Motor neuron (in vitro differentiated cells): ENCODE results near the gene RC3H2. TPM values are rescaled to one million over a fixed set of nuclear protein-coding genes. Genes with fewer than 3 reads are reported as not detected.
A peak's percentile ranks its signal among the peaks of the same experiment; 100 is the strongest.
"Not testable (repeated sequence)": the region's sequence is repeated elsewhere in the genome, so short reads cannot be mapped to it uniquely, and the experiment has no call there.

Experiments
- ATAC-seq, 8 experiments: fragments of 200-7000 bp; cut with Tn5 transposase; replicated peaks in 6 of 8; 2 replicates each; pipeline ENCODE4 v1.8.0; 2021; ENCODE audit warnings: mild to moderate bottlenecking in 8 of 8, moderate library complexity in 8 of 8
- H3K27ac ChIP-seq, 2 donors: fragments of 250-450 bp; sonication (Bioruptor Pico); 2 replicates each; pipeline ENCODE4 v1.9.0; 2021; ENCODE audit warnings: antibody characterized with exemption in 2 of 2, mild to moderate bottlenecking in 2 of 2, moderate library complexity in 1 of 2
- H3K4me1 ChIP-seq, 2 donors: fragments of 250-450 bp; sonication (Bioruptor Pico); replicated peaks in 1 of 2; 2 replicates each; pipeline ENCODE4 v1.6.1; 2021; ENCODE audit warnings: antibody characterized with exemption in 2 of 2, mild to moderate bottlenecking in 2 of 2, moderate library complexity in 1 of 2
- H3K4me3 ChIP-seq, 5 donors: fragments of 250-450 bp; sonication (Bioruptor Pico); 2 replicates each; pipeline ENCODE4 v1.9.0; 2021; ENCODE audit warnings: antibody characterized with exemption in 5 of 5, mild to moderate bottlenecking in 5 of 5, moderate library complexity in 4 of 5
- WGBS, 10 experiments: fragments of 450-650 bp; shearing (Covaris generic); methylation state at CpG; one replicate each; pipeline ENCODE4 v1.0.0; 2022; 5-methylcytosine and 5-hydroxymethylcytosine counted together
- in situ Hi-C, 9 experiments: fragments of 400-800 bp; cut with MboI; loops; one replicate each; pipeline ENCODE4 v1.15.0; 2021; ENCODE audit warnings: low sequenced_read_pairs in 9 of 9, low pct_unique_long_range_greater_than_20kb in 2 of 9; ENCODE audit not compliant: unreplicated experiment in 9 of 9
- total RNA-seq, 8 experiments: library from RNA; unstranded; fragments of 300-600 nt; gene quantifications; 2 replicates each; pipeline versions ENCODE4 v1.2.3 to v1.2.4, GENCODE V29; 2022

The RC3H2 gene
- total RNA-seq, 8 experiments from 2014 or later, result 31.6 to 65.3 (median 44.8) TPM

- 71 to 94% (median 88%) methylated on average over 1 to 4 of the region's 4 CpGs; no CpG with 5 or more reads in 3 of the 10 experiments for WGBS, 10 experiments
- no peak for ATAC-seq
- no peak overlapping the region for H3K4me3 ChIP-seq
Measured at GRCh38 chr9:122939601-122940000, 34.4 kb upstream of the RC3H2 start.

DNA sequence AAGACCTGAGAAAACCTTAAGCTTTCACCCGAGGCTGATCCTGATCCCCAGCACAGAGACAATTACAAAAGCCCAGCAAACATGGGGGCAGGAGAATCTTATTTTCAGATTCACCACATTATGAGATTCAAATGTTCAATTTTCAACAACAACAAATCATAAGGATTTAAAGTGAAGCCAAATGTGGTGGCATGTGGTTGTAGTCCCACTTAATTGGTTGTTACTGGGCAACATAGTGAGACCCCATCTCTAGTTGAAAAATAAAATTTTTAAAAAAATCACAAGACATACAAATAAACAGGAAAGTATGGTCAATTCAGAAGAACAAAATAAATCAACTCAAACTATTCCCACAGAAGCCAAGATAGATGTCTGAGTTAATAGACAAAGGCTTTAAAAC is 31.7 kb upstream of the RC3H2 start:
- Histone ChIP-seq H3K4me3 (no peak overlapping the region), H3K27ac (no peak overlapping the region), H3K4me1 (peaks cover 10 to 18% of the 10 kb centered on the region in 2 donors)
- 17 to 80% (median 56%) methylated on average over 1 of the region's 1 CpG; no CpG with 5 or more reads in 2 of the 10 experiments for WGBS, 10 experiments
- ATAC-seq, result no peak
- in situ Hi-C loops, result no loop called here

More at GRCh38 chr9:122939601-122940000, 34.4 kb upstream of the RC3H2 start:
- in situ Hi-C loops, result no loop called here
- H3K4me1 ChIP-seq, result peaks cover 8 to 13% of the 10 kb centered on the region in 2 donors
- peak overlapping the region in 1 of 2 donors; percentile 78 for H3K27ac ChIP-seq

GRCh38 chr9:122936464-122936863 is 31.3 kb upstream of the RC3H2 start:
- ATAC-seq, result no peak
- in situ Hi-C loops, result no loop called here
- WGBS, 10 experiments, result 83 to 100% (median 96%) methylated on average over 1 to 4 of the region's 5 CpGs; no CpG with 5 or more reads in 6 of the 10 experiments
- Histone ChIP-seq H3K4me1 (peaks cover 10 to 18% of the 10 kb centered on the region in 2 donors), H3K27ac (no peak overlapping the region), H3K4me3 (no peak overlapping the region)

DNA sequence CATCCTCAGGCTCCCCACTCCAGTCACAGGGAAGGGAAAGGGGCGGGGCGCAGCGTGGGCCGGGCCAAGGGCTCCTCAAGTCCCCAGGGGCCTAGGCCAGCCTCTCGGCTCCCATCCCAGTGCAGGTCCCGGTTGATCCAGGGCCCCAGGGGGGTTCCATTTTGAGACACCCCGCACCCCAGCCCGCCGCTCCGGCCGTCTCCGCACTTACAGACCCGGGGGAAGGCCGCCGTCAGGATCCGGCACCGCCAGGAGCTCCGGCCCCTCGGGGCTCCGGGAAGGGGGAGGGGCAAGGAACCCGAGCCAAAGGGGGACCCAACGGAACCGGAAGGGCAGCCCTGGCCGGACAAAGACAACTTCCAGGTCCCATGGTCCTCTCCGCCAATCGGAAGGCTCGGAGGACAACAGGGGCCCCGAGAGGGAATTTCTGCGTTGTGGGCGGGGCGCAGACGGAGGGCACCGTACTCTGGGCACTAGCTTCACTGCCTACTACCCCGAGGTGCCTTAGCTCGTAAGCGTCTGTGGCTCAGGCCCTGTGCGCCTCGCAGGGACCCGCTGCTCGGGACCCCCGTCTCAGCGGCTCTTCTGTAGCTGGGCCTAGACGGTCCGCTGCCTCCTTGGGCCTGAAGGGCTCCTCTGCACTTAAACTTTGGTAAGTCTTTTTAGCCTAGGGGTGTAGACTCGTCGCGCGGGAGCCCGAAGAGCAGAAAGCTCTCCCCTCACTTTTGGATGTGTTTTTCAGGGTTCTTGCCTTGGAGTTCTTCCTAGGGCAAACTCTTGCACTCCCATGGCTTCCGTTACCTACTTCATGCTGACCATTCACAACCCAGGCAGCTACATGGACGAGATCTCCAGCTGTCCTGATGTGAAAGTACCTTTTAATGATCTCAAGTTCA is 26.3 kb upstream of the RC3H2 start, which contains the start of gene ZBTB26:
Gene ZBTB26, minus strand, starts transcription at position 287 of the 896 bp plus-strand sequence. CDS start 11,578 bp downstream, outside the sequence.
- peak; percentile 94 to 98 (median 97) for ATAC-seq
- Histone ChIP-seq H3K27ac (peak within 1 kb of the TSS; percentile 82 to 93), H3K4me1 (peaks cover 9 to 27% of the 10 kb centered on the region in 2 donors), H3K4me3 (peak within 1 kb of the TSS; percentile 87 to 99 (median 92))
- WGBS, 10 experiments, result 0% methylated on average over 1 to 12 of the region's 51 CpGs; no CpG with 5 or more reads in 6 of the 10 experiments
- in situ Hi-C loops, result no loop called here

DNA sequence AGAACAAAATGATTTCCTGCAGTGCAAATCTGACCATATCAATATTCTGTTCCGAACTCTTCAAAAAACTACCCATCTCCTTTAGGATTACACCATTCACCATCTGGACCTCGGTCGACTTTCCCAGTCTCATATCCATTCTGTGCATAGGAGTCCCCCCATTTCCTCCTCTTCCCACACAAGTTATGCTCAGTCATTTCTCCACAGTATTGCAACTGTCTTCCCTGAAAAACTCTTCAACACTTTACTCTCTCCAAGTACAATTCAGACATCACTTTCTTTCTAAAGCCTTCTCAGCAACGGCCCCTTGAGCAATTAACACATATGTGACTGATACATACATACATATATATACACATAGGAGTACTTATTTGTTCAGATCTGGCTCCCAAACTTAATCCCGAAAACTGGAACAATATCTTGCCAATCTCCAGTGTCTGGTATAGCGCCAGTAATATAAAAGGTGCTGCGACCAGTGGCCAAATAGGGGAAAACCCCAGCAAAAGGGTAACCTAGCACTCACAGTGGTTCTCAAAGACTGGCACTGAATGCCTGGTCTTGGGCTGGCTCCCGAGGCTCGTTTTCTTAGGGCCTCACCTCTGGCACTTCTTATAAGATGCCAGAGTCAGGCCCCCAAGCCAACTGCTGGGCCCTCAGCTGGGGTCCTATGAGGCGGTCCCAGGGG is 25.5 kb upstream of the RC3H2 start:
- 18 to 73% (median 36%) methylated on average over 1 to 9 of the region's 10 CpGs; no CpG with 5 or more reads in 1 of the 10 experiments for WGBS, 10 experiments
- Histone ChIP-seq H3K4me3 (peak overlapping the region; percentile 87 to 99 (median 92)), H3K4me1 (peaks cover 9 to 27% of the 10 kb centered on the region in 2 donors), H3K27ac (peak overlapping the region; percentile 82 to 93)
- in situ Hi-C loops, result no loop called here
- ATAC-seq, result peak in 2 of 8 experiments; percentile 10 to 11

DNA sequence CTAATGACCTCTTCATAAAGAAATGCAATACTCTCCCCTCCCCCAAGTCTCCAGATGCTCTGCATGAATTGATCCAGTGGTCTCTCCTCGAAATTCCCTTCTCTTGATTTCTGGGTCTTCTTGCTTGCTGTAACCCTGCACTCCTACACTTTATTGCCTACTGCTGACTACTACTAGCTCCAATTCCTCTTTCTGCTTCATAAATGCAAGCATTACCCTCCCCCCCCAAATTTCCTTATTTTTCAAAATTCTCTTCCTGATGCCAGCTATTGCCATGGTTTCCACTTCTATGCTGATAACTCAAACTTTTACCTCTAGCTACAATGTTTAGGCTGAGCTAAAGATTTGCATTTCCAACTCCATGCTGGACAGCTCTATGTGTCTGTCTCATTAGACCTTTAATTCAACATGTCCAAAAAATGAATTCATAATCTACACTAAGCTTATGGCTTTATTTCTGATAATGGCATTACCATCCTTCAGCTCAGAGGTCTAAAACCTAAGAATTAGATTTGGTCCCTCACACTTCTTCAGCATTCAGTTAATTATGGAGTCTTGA is 24.7 kb upstream of the RC3H2 start:
- 43 to 100% (median 88%) methylated on average over 1 of the region's 1 CpG; no CpG with 5 or more reads in 5 of the 10 experiments for WGBS, 10 experiments
- Histone ChIP-seq H3K4me1 (peaks cover 9 to 27% of the 10 kb centered on the region in 2 donors), H3K27ac (no peak overlapping the region), H3K4me3 (peak overlapping the region in 3 of 5 donors; percentile 87 to 98 (median 87))
- ATAC-seq, result no peak
- in situ Hi-C loops, result no loop called here

DNA sequence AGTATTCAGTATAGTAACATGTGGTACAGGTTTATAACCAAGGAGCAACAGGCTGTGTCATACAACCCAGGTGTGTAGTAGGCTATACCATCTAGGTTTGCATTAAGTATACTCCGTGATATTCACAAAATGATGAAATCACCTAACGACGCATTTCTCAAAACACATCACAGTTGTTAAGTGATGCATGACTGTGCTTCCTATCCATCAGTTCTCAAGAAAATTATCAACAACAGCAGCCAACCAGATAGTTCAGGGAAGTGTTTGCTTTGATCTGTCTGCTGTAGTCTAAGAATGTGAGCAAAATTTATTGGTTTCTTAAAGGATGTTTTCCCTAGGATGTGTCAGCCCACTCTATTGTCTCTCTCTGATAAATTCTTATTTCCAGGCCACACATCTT is 18.8 kb upstream of the RC3H2 start:
- in situ Hi-C loops, result no loop called here
- peaks cover 0 to 2% of the 10 kb centered on the region in 2 donors for H3K4me1 ChIP-seq
- 73 to 100% (median 96%) methylated on average over 1 to 3 of the region's 3 CpGs; no CpG with 5 or more reads in 4 of the 10 experiments for WGBS, 10 experiments
- no peak overlapping the region for H3K27ac ChIP-seq
- peak in 3 of 8 experiments; percentile 3 to 76 (median 21) for ATAC-seq
- H3K4me3 ChIP-seq, result no peak overlapping the region

DNA sequence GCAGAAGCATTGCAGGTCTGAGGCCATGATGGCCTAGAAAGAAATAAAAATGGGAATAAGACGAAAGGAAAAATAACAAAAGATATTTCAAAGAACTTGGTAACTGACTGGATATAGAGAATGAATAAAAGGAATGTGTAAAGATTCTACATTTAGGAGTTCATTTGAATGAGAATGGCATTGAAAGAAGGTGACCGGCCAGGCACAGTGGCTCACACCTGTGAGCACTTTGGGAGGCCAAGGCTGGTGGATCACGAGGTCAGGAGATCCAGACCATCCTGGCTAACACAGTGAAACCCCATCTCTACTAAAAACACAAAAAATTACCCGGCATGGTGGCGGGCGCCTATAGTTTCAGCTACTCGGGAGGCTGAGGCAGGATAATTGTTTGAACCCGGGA is 17.6 kb upstream of the RC3H2 start:
- Histone ChIP-seq H3K27ac (no peak overlapping the region), H3K4me3 (no peak overlapping the region), H3K4me1 (no peaks in the 10 kb centered on the region)
- in situ Hi-C loops, result no loop called here
- 62 to 97% (median 89%) methylated on average over 2 to 7 of the region's 8 CpGs for WGBS, 10 experiments
- no peak for ATAC-seq

DNA sequence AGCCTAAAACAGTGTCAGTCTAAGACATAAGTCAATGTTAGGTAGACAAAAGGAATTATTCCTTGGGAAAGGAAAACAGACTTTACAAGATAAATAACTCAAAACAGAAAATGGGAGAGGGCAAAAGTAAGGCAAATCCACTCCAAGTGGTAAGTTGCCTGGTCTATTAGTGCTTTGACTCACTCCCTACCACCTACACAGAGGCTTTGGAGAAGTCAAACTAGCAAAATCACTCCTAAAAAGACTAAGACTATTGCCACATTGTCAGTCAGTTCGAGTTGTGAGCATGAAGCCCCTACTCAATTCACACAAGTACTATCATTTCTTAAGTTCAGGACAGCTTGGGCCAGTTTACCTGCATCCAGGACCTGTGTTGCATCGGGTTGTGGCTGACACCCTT is 13.2 kb upstream of the RC3H2 start:
- WGBS, 10 experiments, result 67 to 100% (median 80%) methylated on average over 1 to 2 of the region's 2 CpGs; no CpG with 5 or more reads in 3 of the 10 experiments
- in situ Hi-C loops, result no loop called here
- H3K4me1 ChIP-seq, result peaks cover 0 to 4% of the 10 kb centered on the region in 2 donors
- H3K27ac ChIP-seq, result no peak overlapping the region
- H3K4me3 ChIP-seq, result no peak overlapping the region
- ATAC-seq, result no peak

GRCh38 chr9:122912964-122913673 is 8.0 kb upstream of the RC3H2 start, which contains the start of gene ZBTB6:
ZBTB6 (minus strand) TSS chr9:122913323; CDS start chr9:122912072, 1,251 bp downstream.
- WGBS, 10 experiments, result 0 to 17% (median 1%) methylated on average over 2 to 23 of the region's 35 CpGs; no CpG with 5 or more reads in 1 of the 10 experiments
- peak within 1 kb of the TSS; percentile 64 to 90 (median 66) for H3K4me3 ChIP-seq
- in situ Hi-C loops, result no loop called here
- H3K27ac ChIP-seq, result peak within 1 kb of the TSS; percentile 80 to 88
- ATAC-seq, result peak; percentile 95 to 100 (median 99)
- H3K4me1 ChIP-seq, result peaks cover 7 to 8% of the 10 kb centered on the region in 2 donors

- Histone ChIP-seq H3K27ac (peak overlapping the region; percentile 80 to 88), H3K4me3 (peak overlapping the region; percentile 64 to 90 (median 66)), H3K4me1 (peaks cover 7 to 8% of the 10 kb centered on the region in 2 donors)
- in situ Hi-C loops, result no loop called here
- 0 to 11% (median 3%) methylated on average over 3 to 9 of the region's 9 CpGs for WGBS, 10 experiments
- ATAC-seq, result no peak
Measured at GRCh38 chr9:122912671-122912963, 7.5 kb upstream of the RC3H2 start.

- in situ Hi-C loops, ATAC-seq, H3K27ac ChIP-seq, H3K4me3 ChIP-seq: not testable (repeated sequence)
- peaks cover 5 to 10% of the 10 kb centered on the region in 2 donors for H3K4me1 ChIP-seq
- 90 to 100% (median 100%) methylated on average over 2 to 16 of the region's 16 CpGs; no CpG with 5 or more reads in 1 of the 10 experiments for WGBS, 10 experiments
Measured at GRCh38 chr9:122906122-122906521, 963 bp upstream of the RC3H2 start.
